ENCODE data around the gene PFN3.

PFN3 gene, protein sequence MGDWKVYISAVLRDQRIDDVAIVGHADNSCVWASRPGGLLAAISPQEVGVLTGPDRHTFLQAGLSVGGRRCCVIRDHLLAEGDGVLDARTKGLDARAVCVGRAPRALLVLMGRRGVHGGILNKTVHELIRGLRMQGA

GRCh38 chr5:177399997-177400868 is at the start of gene PFN3:
Gene PFN3 (minus strand): TSS chr5:177400661. CDS start chr5:177400576, 85 bp downstream.
- DNase-seq, result no peak

GRCh38 chr5:177449140-177450061 is 48.9 kb upstream of the PFN3 start:
- no peak for DNase-seq

DNA sequence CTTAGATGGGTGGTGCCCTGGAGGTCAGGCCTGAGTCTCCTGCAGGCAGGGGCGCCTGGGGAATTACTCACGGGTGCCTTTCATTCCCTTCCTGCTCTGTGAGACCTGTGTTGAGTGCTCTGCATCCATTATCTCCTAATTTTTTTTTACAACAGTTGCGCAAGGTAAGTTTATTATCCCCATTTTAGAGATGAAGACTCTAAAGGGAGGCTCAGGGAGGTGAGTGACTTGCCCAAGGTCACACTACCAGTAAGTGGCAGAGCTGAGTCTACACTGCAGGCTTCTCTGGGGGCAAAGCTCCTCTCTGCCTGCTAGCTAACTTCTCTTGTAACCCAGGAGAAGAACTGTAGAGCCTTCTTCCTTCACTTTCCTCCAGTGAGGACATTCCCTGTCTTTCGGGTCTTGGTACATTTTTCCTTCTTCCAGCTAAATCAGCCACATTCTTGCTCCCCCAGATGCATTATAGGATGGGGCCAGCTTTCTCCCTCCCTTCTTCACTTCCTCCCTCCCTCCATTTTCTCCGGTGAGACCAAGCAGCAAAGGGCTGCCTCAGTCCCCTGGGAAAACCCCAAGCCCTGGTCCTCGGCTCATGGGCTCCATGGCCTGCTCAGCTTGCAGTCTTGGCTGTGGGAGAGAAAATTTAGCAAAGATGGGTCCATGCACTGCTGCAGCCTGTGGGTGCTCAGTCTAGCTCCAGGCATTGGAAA is 47.9 kb upstream of the PFN3 start:
- DNase-seq, result no peak

GRCh38 chr5:177447611-177448243 is 47.3 kb upstream of the PFN3 start:
- DNase-seq, result no peak

GRCh38 chr5:177447066-177447610 is 46.7 kb upstream of the PFN3 start:
- DNase-seq, result no peak

DNA sequence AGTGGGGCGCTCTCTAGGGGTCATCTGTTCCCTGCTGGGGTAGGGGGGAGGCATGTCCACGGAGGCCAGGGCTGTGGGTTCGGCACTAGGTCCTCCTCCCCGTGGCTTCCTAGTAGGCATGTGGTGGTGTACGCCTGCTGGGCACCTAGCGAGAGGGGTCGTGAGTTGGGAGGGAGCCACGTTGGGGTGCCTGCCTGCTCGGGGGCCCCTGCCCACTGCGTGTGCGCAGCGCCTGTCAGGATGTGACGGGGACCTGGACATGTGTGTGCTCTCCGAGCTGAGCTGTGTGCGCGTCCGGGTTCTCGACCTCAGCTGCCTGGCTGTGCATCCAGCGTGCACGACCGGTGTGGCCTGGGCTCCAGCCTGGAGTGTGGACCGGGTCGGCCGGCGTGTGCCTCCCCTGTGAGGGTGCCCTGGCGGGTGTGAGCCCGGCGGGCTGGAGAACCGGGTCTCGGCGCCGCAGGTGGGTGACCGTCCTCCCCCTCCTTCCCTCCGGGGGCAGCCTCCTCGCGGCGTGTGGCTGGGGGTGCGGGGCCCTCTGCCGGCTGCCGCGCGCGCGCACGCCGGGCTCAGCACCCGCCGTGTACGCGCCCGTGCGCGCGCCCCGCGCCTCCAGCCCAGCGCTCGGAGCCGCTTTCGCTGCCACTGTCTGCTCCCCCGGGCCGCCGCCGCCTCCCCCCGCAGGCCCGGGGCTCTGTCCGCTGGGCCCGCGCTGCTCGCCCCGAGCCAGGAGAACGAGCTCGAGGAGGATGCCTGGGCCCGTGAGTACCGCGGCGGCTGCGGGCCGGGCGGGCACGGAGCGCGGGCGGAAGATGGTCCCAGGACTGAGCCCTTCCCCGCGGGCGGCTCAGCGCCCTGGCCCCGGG is 46.0 kb upstream of the PFN3 start, which contains the start of gene PRR7:
Gene PRR7 (plus strand): TSS at position 615 of the 866 bp plus-strand sequence. CDS start 8,254 bp downstream, outside the sequence.
- no peak for DNase-seq

DNA sequence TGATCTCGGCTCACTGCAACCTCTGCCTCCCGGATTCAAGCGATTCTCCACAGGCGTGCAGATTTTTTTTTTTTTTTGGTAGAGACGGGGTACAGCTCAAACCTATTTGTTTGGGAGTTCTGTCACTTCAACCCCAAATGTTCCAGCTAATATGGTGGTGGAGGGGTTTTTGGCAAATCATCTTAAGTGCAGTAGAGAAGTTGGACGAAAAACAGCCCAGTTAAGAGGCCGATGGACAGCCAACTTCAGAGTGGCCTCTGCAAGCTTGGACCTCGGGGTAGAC is 45.4 kb upstream of the PFN3 start:
- no peak for DNase-seq

DNA sequence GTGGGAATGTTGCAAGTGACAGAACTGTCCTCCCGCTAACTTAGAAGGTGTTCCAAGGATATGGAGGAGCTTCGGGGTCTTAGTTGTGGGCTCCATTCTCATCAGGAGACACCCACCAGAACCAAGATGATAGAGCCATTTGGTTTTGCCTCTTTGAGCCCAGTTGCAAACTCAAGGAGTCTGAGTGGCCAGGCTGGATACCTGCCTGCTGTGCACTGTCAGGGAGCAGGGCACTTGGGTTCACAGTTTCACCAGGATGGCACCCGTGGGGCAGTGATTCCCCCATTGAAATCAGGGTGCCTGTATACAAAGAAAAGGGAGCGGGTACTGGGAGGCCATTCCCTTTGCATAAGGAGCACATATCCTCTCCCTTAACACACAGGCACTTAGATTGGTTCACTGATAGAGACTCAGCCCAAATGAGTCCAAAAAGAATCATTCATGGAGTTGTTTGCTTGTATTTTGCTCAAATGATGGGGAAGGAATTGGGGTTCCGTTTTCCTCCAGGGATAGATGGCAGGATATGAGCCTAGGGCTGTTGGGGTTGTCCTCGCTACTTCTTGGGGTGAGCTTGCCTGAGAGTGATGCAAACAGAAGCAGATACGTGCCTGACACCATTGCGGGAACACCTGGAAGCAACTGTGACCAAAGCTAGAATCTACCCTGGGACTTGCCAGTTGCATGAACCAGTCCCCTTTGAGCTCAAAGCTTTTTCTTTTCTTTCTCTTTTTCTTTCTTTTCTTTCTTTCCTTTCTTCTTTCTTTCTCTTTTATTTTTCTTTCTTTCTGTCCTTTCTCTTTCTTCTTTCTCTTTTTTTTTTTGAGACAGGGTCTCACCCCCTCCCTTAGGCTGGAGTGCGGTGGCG is 44.8 kb upstream of the PFN3 start:
- DNase-seq, result no peak

- DNase-seq, result no peak
Observed at GRCh38 chr5:177444106-177445051, 43.9 kb upstream of the PFN3 start.

GRCh38 chr5:177443144-177443983 is 42.9 kb upstream of the PFN3 start:
- no peak for DNase-seq

GRCh38 chr5:177442066-177442826 is 41.8 kb upstream of the PFN3 start:
- no peak for DNase-seq

GRCh38 chr5:177440990-177441780 is 40.7 kb upstream of the PFN3 start:
- no peak for DNase-seq

- no peak for DNase-seq
Observed at GRCh38 chr5:177440211-177440989, 39.9 kb upstream of the PFN3 start.

- no peak for DNase-seq
Observed at GRCh38 chr5:177439518-177440053, 39.1 kb upstream of the PFN3 start.

GRCh38 chr5:177438468-177438867 is 38.0 kb upstream of the PFN3 start:
- DNase-seq, result no peak

Measured in NCI-H1694 (cell line).